CD4-positive, alpha-beta T cell treated with Interleukin-1 beta for 1 hour (primary cell): ENCODE measurements around the gene LPAR3.

ENCODE experiments used
- DNase-seq, 2 donors: peaks; one replicate each; pipeline ENCODE4 v3.0.0-alpha.2; 2020 to 2022

Gene LPAR3

DNA sequence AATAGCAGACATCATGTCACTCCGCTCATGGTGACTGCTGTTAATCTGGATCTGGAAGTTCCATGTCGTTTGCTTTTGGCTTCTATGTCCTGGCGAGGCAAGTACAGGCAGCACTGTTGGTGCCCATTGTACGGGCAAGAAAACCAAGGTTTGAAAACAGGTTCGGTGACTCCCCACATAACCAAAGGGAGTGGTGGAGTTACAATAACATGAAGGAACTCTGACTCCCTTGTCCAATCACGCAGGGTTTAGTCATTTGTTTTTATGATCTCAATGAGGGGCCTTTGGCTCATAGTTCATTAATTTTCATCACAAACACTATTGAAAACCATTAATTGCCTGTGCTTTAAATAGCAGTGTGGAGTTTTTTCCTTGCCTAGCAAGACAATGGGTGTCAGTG is 119.8 kb downstream of the LPAR3 start:
- DNase-seq, result no peak

DNA sequence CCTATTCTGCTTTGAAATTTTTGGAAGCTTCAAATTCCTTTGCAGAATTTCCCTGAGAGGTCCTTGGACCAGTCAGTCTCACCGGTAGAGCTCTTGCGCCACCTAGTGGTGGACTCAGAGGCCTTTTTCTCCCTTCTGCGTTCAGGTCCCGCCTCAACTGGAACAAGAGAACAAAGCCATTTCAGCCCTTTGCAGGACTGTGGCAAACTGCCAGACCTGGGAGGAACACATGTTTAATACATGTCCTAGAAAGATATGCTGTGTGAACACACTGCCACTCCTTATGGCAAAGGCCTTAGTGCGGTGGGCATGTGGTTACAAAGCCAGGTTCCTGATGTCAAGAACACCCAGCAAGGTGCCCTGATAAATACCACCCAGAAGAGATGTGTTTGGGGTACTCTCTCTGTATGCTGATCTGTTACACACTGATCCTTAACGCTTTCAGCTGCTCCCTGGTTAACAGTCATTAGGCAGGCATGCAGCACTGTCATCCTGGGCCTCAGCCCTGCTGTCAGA is 120.5 kb downstream of the LPAR3 start:
- DNase-seq, result peak; percentile 70

DNA sequence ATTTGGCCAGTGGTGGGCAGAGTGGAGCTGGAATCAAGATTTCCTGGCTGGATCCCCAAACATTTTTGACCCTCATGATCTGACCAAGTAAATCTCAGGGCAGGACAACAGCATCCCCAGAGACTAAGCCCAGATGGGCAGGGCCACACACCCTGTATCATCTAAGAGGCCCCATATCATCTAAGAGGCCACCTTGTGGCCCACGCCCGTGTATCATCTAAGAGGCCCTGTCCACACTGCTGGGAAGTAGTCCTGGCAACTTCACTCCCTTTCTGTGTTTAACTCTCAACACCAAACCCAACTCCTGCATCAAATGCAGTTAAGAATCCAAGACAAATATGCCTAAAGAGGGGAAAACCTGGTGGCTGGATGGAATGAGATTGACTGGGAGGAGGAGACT is 121.1 kb downstream of the LPAR3 start:
- DNase-seq, result no peak

DNA sequence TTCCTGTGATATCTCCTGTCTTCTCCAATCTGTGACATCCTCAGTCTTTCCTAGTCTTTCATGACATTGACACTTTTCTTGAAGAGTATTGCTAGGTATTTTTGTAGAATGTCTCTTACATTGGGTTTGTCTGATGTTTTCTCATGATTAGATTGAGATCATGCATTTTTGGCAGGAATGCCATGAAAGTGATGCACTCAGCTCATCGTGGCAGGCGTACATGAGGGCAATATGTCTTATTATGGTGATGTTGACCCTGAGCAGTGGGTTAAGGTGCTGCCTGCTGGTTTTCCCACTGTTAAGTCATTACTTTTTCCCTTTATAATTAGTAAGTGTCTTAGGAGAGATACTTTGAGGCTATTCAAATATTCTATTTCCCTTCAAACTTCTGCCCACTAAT is 122.5 kb downstream of the LPAR3 start:
- no peak for DNase-seq

DNA sequence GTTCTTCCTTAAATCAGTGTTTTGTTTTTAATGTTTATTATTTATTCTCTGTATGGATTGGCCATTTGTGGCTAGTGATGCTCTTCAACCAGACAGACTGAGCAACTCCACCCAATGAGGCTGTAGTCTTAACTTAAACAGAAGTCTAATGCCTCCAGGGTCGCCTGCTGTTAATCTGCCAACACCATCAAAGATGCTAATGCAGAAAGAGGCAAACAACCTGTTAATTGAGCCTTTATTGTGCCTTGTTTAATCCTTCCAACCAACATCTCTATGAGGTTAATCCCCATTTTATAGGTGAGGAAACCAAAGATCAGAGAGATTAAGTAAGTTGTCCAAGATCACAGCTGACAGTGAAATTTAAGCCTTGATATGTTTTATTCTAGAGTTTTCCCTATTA is 123.4 kb downstream of the LPAR3 start:
- no peak for DNase-seq

DNA sequence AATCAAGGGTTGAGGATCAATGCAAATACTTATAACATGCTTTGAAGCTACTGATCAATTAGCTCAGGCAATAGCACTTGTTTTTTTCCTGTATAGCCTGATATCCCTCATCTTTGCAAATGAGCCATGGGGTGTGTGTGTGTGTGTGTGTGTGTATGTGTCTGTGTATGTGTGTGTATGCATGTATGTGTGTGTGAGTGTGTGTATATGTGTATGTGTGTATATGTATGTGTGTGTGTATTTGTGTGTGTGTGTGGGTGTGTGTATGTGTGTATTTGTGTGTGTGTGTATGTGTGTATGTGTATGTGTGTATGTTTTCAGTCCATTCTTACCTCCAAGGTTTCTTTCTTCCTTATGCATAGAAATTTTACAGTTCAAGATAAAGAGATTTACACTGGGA is 124.4 kb downstream of the LPAR3 start:
- DNase-seq, result no peak

DNA sequence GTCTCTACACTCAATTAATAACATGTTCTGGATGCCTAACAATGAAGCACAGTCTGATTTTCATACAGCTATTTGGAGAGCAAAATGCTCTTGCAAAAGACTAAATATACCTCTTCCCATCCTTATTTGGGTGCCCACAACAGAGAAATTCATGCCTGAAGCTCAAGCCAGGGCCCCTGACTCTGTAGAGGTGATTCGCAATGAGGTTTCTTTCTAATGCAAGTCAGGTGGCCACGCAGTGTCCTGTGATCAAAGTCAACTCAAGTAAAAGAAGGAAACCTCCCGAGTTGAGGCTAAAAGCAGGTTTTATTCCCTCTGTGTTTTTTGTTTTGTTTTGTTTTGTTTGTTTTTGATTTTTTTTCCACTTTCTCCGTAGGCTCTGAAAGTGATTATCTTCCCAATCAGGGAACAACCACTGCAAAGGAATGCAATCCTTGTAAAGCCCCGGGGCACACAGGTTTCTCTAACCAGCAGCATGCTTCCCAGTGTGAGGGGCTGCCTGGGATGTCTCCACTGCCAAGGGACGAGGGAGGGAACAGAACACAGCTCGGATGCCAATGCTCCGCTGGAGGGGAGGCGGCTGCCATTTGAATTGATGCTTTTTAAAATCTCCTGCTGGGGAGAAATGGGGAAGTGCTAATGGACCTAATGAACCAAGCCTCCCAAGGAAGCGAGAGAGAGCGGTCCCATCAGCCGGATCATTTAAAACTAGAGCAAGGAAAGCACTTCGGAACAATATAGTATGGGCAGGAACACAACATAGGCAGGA is 128.9 kb downstream of the LPAR3 start:
- DNase-seq, result no peak

DNA sequence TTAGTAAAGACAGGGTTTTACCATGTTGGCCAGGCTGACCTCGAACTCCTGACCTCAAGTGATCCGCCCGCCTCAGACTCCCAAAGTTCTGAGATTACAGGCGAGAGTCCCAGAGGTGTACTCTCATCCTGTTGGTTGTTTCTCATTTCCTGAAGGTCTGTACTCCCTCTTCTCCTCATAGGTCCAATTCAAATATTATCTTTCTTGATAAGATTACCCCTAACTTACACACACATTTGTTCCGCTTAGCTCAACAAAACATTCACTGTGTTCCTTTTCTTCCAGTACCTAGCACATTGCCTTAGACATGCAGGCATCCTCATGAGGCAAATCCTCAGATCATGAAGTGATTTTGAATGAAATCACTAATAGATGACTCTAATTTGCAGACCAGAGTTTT is 130.3 kb downstream of the LPAR3 start:
- DNase-seq, result no peak
